ENCODE results near the gene SRPK2. TPM values are rescaled to one million over a fixed set of nuclear protein-coding genes. Genes with fewer than 3 reads are reported as not detected.

Gene SRPK2
- total RNA-seq, 4 donors from 2014 or later, result 41.0 to 87.1 (median 67.1) TPM

DNA sequence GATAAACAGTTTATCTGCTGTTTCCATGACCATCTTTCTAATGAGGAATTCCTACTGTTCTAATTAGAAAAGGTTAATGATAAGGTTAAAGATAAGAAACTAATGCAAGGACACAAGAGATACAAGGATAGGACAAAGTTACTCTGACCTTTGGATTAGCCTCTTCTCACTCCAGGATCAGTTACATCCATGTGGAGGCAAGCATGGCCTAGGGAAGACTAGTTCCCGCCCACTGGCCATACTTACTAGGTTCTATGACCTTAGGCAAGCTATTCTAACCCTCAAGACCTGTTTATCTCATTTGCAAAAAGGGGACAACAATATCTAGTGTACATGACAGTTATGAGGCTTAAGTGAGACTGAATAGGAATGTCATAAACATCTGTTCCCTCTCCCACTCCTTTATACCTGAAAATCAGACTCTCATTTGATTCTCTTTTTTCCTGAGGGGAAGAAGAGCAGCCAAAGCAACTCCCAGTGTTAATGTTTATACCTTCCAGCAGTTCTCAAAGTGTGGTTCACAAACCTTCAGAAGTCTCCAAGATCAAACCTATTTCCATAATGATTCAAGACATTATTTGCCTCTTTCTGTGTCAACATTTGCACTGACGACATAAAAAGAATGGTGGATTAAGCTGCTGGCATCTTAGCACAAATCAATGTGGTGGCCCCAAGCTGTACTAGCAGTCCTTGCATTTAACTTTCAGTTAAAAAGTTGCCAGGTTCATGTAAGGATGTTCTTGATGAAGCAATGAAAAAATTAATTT lies 72.0 kb downstream of the SRPK2 start:
- TF ChIP-seq, protein P1, sequence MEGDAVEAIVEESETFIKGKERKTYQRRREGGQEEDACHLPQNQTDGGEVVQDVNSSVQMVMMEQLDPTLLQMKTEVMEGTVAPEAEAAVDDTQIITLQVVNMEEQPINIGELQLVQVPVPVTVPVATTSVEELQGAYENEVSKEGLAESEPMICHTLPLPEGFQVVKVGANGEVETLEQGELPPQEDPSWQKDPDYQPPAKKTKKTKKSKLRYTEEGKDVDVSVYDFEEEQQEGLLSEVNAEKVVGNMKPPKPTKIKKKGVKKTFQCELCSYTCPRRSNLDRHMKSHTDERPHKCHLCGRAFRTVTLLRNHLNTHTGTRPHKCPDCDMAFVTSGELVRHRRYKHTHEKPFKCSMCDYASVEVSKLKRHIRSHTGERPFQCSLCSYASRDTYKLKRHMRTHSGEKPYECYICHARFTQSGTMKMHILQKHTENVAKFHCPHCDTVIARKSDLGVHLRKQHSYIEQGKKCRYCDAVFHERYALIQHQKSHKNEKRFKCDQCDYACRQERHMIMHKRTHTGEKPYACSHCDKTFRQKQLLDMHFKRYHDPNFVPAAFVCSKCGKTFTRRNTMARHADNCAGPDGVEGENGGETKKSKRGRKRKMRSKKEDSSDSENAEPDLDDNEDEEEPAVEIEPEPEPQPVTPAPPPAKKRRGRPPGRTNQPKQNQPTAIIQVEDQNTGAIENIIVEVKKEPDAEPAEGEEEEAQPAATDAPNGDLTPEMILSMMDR (IDR thresholded peaks at IDR 0.05), result no peak
- no peak for TF ChIP-seq POLR2A (IDR thresholded peaks at IDR 0.05)
- 84 to 85% methylated on average over 2 of the region's 2 CpGs for WGBS, 2 donors
- no peak overlapping the region for H3K4me3 ChIP-seq (ENCODE audit: low read depth, poor library complexity, severe bottlenecking)
- DNase-seq (ENCODE audit: low spot score in 2 of 2), result no peak
- intact Hi-C loops (cut with DNase I; ENCODE audit: low total_unique reads), result no loop called here

DNA sequence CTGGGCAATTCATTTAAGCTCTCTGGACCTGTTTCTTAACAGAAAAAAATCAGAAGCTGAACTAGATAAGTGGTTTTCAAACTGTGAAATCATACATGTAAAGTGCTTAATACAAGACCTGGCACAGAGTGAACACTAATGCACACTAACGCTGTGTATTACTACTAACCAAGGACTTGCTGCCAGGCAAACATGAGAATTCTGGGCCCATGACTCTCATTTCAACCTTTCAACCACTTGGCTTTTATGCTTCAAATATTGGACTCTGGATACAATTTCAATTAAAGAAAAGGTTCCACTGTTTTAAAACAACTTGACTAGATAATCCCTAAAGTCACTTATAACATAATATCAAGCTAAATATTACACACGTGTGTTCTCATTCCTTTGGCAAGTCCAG lies 73.4 kb downstream of the SRPK2 start:
- H3K4me3 ChIP-seq (ENCODE audit: low read depth, poor library complexity, severe bottlenecking), result no peak overlapping the region
- TF ChIP-seq, protein P1 (IDR thresholded peaks at IDR 0.05), result no peak
- TF ChIP-seq POLR2A (IDR thresholded peaks at IDR 0.05), result no peak
- no peak for DNase-seq (ENCODE audit: low spot score in 2 of 2)
- WGBS, 2 donors, result 56 to 59% methylated on average over 2 of the region's 2 CpGs
- intact Hi-C loops (cut with DNase I; ENCODE audit: low total_unique reads), result no loop called here

DNA sequence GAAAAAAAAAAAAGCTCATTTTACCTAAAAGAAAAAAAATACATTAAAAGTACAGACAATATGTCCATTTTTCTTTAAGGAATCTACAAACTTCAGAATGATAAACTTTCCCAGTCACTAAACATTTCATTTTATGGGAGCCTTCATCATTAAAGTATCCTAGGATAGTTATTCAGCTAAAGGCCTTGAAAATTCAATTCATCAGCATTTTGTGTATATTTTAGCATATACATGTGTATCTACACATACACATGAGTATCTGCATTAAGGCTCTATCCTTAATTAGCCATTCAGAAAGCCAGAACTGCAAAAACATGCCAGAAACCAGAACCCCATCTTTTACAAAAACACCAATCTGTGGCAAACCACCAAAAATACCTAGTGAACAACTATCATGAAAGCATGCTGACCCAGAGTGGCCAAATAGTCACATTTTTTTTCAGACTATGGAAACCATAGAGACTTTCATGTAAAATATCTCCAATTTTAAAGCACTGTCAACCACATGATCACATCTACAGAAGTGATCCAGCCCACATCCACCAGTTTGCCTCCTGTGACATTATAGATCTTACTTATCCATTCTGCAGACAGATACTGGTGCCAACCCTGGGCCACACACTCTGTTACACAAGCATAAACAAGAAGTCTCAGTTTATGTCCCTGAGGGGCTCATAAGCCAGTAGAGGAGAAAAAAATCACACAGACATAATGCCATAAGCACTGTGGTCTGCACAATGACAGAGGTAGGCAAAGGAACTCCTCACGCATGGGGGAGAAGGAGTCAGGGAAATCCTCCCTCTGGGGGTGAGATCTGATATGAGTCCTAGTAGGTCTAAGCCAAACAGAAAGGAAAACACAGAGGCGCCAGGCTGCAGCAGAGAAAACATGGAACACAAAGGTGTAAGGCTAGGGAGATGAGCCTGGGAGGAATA lies 79.2 kb downstream of the SRPK2 start:
- no peak for TF ChIP-seq POLR2A (IDR thresholded peaks at IDR 0.05)
- TF ChIP-seq, protein P1 (IDR thresholded peaks at IDR 0.05), result no peak
- H3K4me3 ChIP-seq (ENCODE audit: low read depth, poor library complexity, severe bottlenecking), result no peak overlapping the region
- no peak for DNase-seq (ENCODE audit: low spot score in 2 of 2)
- intact Hi-C loops (cut with DNase I; ENCODE audit: low total_unique reads), result no loop called here
- 79 to 80% methylated on average over 2 of the region's 2 CpGs for WGBS, 2 donors

DNA sequence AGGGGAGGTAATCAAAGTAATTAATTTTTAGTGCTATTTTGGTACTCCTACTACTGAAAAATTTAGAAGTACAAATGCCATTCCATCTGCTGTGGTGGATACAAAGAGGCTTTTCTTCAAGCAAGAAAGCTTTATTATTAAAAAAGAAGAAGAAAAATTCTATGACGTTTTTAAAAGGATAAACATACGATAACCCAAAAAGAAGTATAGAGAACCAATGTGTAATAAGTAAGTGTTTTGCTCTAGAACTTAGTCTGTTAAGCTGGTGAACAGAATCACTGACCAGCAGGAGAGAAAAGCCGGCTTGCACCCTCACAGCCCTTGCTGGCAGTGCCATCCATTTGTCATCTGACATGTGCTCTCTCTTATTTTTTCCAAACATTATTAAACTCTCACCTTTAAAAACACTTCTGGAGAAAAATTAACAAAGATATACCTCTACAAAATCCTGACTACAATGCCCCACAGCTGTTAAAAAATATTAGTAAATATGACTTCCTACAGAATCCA lies 81.5 kb downstream of the SRPK2 start:
- H3K4me3 ChIP-seq (ENCODE audit: low read depth, poor library complexity, severe bottlenecking), result no peak overlapping the region
- WGBS, 2 donors, result 75 to 78% methylated on average over 3 of the region's 3 CpGs
- no peak for TF ChIP-seq POLR2A (IDR thresholded peaks at IDR 0.05)
- TF ChIP-seq, protein P1 (IDR thresholded peaks at IDR 0.05), result no peak
- DNase-seq (ENCODE audit: low spot score in 2 of 2), result no peak
- intact Hi-C loops (cut with DNase I; ENCODE audit: low total_unique reads), result loop anchor here (2.0 kb wide), 1 partner anchor 254 kb away; no protein-coding TSS in a partner anchor

DNA sequence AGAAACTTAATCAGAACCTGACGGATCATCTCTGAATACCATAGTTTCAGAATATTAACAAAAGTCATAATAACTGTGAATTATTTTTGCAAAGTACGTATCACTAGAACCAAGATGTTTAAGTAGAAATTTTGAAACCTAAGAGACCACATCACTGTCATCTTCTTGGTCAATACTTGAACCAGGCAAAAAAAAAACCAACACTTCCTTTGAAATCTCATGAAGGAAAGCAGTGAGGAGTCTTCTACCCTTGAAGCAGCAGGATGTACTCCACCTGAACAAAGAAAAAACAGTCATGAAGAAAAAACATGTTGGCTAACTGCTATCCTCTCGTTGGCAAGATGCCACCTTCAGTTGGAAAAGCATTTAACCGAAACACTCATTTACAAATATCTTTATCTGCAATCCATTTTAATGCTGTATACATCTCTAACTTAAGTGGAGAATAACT lies 82.4 kb downstream of the SRPK2 start:
- intact Hi-C loops (cut with DNase I; ENCODE audit: low total_unique reads), result loop anchor here (2.0 kb wide), 1 partner anchor 254 kb away; no protein-coding TSS in a partner anchor
- DNase-seq (ENCODE audit: low spot score in 2 of 2), result no peak
- H3K4me3 ChIP-seq (ENCODE audit: low read depth, poor library complexity, severe bottlenecking), result no peak overlapping the region
- TF ChIP-seq, protein P1 (IDR thresholded peaks at IDR 0.05), result no peak
- no peak for TF ChIP-seq POLR2A (IDR thresholded peaks at IDR 0.05)
- WGBS, 2 donors, result 67 to 69% methylated on average over 4 of the region's 4 CpGs
